ENCODE measurements around the gene OMD. TPM values are rescaled to one million over a fixed set of nuclear protein-coding genes. Genes with fewer than 3 reads are reported as not detected.

Gene OMD
- polyA plus RNA-seq, 1 donor from 2014 or later: not detected

GRCh38 chr9:92385953-92386352, 38.3 kb downstream of the OMD start:
- H3K27ac ChIP-seq (ENCODE audit: low read length): no peak overlapping the region
- TF ChIP-seq EZH2 (IDR thresholded peaks at IDR 0.05; ENCODE audit: borderline replicate concordance, insufficient read depth, low read length, poor library complexity, severe bottlenecking) (no peak), POLR2AphosphoS5 (IDR thresholded peaks at IDR 0.05) (no peak), MXI1 (conservative IDR thresholded peaks at IDR 0.05; ENCODE audit: poor library complexity, severe bottlenecking) (no peak), EP300 (conservative IDR thresholded peaks at IDR 0.05; ENCODE audit: poor library complexity, severe bottlenecking) (no peak), TAF1 (IDR thresholded peaks at IDR 0.05; ENCODE audit: low read depth) (no peak), RAD21 (conservative IDR thresholded peaks at IDR 0.05) (no peak), SMC3 (conservative IDR thresholded peaks at IDR 0.05; ENCODE audit: poor library complexity) (no peak), REST (IDR thresholded peaks at IDR 0.05; ENCODE audit: borderline replicate concordance) (no peak)
- TF ChIP-seq, protein P1, sequence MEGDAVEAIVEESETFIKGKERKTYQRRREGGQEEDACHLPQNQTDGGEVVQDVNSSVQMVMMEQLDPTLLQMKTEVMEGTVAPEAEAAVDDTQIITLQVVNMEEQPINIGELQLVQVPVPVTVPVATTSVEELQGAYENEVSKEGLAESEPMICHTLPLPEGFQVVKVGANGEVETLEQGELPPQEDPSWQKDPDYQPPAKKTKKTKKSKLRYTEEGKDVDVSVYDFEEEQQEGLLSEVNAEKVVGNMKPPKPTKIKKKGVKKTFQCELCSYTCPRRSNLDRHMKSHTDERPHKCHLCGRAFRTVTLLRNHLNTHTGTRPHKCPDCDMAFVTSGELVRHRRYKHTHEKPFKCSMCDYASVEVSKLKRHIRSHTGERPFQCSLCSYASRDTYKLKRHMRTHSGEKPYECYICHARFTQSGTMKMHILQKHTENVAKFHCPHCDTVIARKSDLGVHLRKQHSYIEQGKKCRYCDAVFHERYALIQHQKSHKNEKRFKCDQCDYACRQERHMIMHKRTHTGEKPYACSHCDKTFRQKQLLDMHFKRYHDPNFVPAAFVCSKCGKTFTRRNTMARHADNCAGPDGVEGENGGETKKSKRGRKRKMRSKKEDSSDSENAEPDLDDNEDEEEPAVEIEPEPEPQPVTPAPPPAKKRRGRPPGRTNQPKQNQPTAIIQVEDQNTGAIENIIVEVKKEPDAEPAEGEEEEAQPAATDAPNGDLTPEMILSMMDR (IDR thresholded peaks at IDR 0.05; ENCODE audit: poor library complexity, severe bottlenecking): no peak
- no peaks in the 10 kb centered on the region for H3K36me3 ChIP-seq (ENCODE audit: insufficient read depth, low read length)
- H3K9ac ChIP-seq (ENCODE audit: low read length): no peak overlapping the region
- no peak overlapping the region for H2AFZ ChIP-seq (ENCODE audit: low read depth, low read length)
- H3K9me3 ChIP-seq (ENCODE audit: low read length): no peaks in the 10 kb centered on the region
- H3F3A ChIP-seq (ENCODE audit: insufficient read depth, low read length, poor library complexity, severe bottlenecking): no peaks in the 10 kb centered on the region
- H3K79me2 ChIP-seq (replicated peaks; ENCODE audit: insufficient read depth, low read length): no peaks in the 10 kb centered on the region
- H3K27me3 ChIP-seq (ENCODE audit: insufficient read depth, low read depth, low read length): no peaks in the 10 kb centered on the region
- H3K9me2 ChIP-seq (ENCODE audit: insufficient read depth, low read length): no peaks in the 10 kb centered on the region
- no peaks in the 10 kb centered on the region for H4K20me1 ChIP-seq (ENCODE audit: insufficient read depth)
- no peak overlapping the region for H3K4me3 ChIP-seq (ENCODE audit: low read length)
- no peak overlapping the region for H3K4me2 ChIP-seq (ENCODE audit: low read length)

- no peaks in the 10 kb centered on the region for H3K79me2 ChIP-seq (replicated peaks; ENCODE audit: insufficient read depth, low read length)
- H3K36me3 ChIP-seq (ENCODE audit: insufficient read depth, low read length): no peaks in the 10 kb centered on the region
- no peak overlapping the region for H3K4me3 ChIP-seq (ENCODE audit: low read length)
- no peak overlapping the region for H3K4me2 ChIP-seq (ENCODE audit: low read length)
- no peak overlapping the region for H3K27ac ChIP-seq (ENCODE audit: low read length)
- no peak overlapping the region for H3K9ac ChIP-seq (ENCODE audit: low read length)
- no peaks in the 10 kb centered on the region for H3K27me3 ChIP-seq (ENCODE audit: insufficient read depth, low read depth, low read length)
- no peaks in the 10 kb centered on the region for H3K9me3 ChIP-seq (ENCODE audit: low read length)
- H4K20me1 ChIP-seq (ENCODE audit: insufficient read depth): no peaks in the 10 kb centered on the region
- no peak for TF ChIP-seq POLR2AphosphoS5 (IDR thresholded peaks at IDR 0.05)
- TF ChIP-seq, protein P1 (IDR thresholded peaks at IDR 0.05; ENCODE audit: poor library complexity, severe bottlenecking): no peak
- TF ChIP-seq SMC3 (conservative IDR thresholded peaks at IDR 0.05; ENCODE audit: poor library complexity): no peak
- no peak for TF ChIP-seq EZH2 (IDR thresholded peaks at IDR 0.05; ENCODE audit: borderline replicate concordance, insufficient read depth, low read length, poor library complexity, severe bottlenecking)
- TF ChIP-seq RAD21 (conservative IDR thresholded peaks at IDR 0.05): no peak
- TF ChIP-seq REST (IDR thresholded peaks at IDR 0.05; ENCODE audit: borderline replicate concordance): no peak
- no peak for TF ChIP-seq TAF1 (IDR thresholded peaks at IDR 0.05; ENCODE audit: low read depth)
- no peak for TF ChIP-seq EP300 (conservative IDR thresholded peaks at IDR 0.05; ENCODE audit: poor library complexity, severe bottlenecking)
- no peak for TF ChIP-seq MXI1 (conservative IDR thresholded peaks at IDR 0.05; ENCODE audit: poor library complexity, severe bottlenecking)
- H3K9me2 ChIP-seq (ENCODE audit: insufficient read depth, low read length): no peaks in the 10 kb centered on the region
- no peak overlapping the region for H2AFZ ChIP-seq (ENCODE audit: low read depth, low read length)
- no peaks in the 10 kb centered on the region for H3F3A ChIP-seq (ENCODE audit: insufficient read depth, low read length, poor library complexity, severe bottlenecking)
Measured at GRCh38 chr9:92385477-92385876, 38.8 kb downstream of the OMD start.
